Loucy (cell line): ENCODE data around the gene FRA10AC1.

Experiments used
- EZH2phosphoT487 ChIP-seq: fragments of 200-600 bp; IDR thresholded peaks from 2 replicates; pipeline ENCODE4 v1.6.1; 2018; ENCODE audit warnings: antibody characterized with exemption, mild to moderate bottlenecking, moderate library complexity, borderline replicate concordance
- TF ChIP-seq, protein P1 (sequence below): fragments of 200-600 bp; sonication (generic); conservative IDR thresholded peaks from 2 replicates; pipeline ENCODE4 v1.5.1; 2014; ENCODE audit warnings: mild to moderate bottlenecking, antibody characterized with exemption, low read length

DNA sequence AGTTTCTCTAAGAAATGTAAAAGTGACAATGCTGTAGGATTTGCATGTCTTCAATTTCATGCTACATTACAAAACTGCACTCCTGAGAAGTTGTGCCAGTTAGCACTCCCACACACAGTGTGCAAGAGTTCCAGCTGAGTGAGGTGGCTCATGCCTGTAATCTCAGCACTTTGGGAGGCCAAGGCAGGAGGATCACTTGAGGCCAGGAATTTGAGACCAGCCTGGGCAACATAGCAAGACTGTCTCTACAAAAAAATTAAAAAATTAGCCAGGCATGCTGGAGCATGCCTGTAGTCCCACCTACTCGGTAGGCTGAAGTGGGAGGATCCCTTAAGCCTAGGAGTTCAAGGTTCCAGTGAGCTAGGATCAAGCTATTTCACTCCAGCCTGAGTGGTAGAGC lies 44.6 kb downstream of the FRA10AC1 start:
- TF ChIP-seq, protein P1, sequence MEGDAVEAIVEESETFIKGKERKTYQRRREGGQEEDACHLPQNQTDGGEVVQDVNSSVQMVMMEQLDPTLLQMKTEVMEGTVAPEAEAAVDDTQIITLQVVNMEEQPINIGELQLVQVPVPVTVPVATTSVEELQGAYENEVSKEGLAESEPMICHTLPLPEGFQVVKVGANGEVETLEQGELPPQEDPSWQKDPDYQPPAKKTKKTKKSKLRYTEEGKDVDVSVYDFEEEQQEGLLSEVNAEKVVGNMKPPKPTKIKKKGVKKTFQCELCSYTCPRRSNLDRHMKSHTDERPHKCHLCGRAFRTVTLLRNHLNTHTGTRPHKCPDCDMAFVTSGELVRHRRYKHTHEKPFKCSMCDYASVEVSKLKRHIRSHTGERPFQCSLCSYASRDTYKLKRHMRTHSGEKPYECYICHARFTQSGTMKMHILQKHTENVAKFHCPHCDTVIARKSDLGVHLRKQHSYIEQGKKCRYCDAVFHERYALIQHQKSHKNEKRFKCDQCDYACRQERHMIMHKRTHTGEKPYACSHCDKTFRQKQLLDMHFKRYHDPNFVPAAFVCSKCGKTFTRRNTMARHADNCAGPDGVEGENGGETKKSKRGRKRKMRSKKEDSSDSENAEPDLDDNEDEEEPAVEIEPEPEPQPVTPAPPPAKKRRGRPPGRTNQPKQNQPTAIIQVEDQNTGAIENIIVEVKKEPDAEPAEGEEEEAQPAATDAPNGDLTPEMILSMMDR: no peak
- no peak for TF ChIP-seq EZH2phosphoT487
